ENCODE results near the gene MCRIP1. TPM values are rescaled to one million over a fixed set of nuclear protein-coding genes. Genes with fewer than 3 reads are reported as not detected.
A peak's percentile ranks its signal among the peaks of the same experiment; 100 is the strongest.

The MCRIP1 gene
- total and polyA plus RNA-seq, 2 of the 13 experiments (the other 11 are each of a cell fraction or from before 2014, with no cell fraction given), result 79.7 to 84.9 TPM

DNA sequence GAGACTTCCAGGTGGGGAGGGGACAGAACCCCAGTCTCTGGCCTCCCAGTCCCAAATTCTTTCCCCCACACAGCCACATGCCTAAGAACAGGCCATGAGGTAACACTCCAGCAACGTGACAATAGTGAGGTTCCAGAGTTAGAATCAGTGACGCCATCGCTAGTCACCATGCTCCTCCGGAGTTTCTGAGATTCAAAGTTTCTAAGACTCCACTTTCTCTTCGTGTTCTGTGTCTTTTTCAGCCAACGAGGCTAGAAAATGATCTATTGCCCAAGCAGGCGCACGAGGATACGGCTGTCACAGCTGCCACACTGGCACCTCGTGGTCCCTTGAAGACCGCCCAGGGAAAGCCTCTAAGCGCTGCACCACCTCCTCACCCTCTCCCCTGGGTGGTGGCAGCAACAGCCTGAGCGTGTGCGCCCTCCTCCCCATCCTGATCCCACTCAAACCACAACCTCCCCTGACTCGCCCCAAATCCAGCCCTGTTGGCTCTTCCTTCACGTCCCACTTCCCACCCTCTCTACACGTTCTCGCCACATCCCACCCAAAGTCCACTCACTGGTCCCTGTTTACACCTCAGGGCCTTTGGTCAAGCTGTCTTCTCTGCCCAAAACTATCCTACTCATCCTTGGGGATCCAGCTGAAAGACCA, 1.0 kb downstream of the MCRIP1 start (continued):
- TF ChIP-seq MBD4 (IDR thresholded peaks at IDR 0.05; ENCODE audit: borderline replicate concordance, low read length) (no peak), CBX2 (IDR thresholded peaks at IDR 0.05; ENCODE audit: low read depth, low read length) (no peak), CBX2 (CRISPR knock-in tag; IDR thresholded peaks at IDR 0.05; ENCODE audit: low read depth) (no peak), ZNF292 (CRISPR knock-in tag; IDR thresholded peaks at IDR 0.05; ENCODE audit: borderline replicate concordance, low read depth) (0 out of 2 replicates have a peak, but pooled peaks have one; percentile 17), IRF2 (CRISPR knock-in tag; IDR thresholded peaks at IDR 0.05) (no peak), ZNF569 (CRISPR knock-in tag; IDR thresholded peaks at IDR 0.05; ENCODE audit: borderline replicate concordance) (no peak), POLR2AphosphoS5 (IDR thresholded peaks at IDR 0.05; ENCODE audit: low read depth, low read length) (no peak), EEA1 (CRISPR knock-in tag; IDR thresholded peaks at IDR 0.05; ENCODE audit: borderline replicate concordance) (no peak), ZNF546 (CRISPR knock-in tag; conservative IDR thresholded peaks at IDR 0.05) (no peak), MTF2 (CRISPR knock-in tag; IDR thresholded peaks at IDR 0.05; ENCODE audit: borderline replicate concordance) (no peak), HIVEP1 (CRISPR knock-in tag; IDR thresholded peaks at IDR 0.05) (no peak), ZNF10 (CRISPR knock-in tag; IDR thresholded peaks at IDR 0.05; ENCODE audit: borderline replicate concordance, low read depth) (0 out of 2 replicates have a peak, but pooled peaks have one; percentile 62), ZNF34 (CRISPR knock-in tag; IDR thresholded peaks at IDR 0.05; ENCODE audit: borderline replicate concordance) (no peak), HMGA1 (CRISPR knock-in tag; conservative IDR thresholded peaks at IDR 0.05) (no peak), CC2D1A (CRISPR knock-in tag; IDR thresholded peaks at IDR 0.05) (no peak), PHF21A (CRISPR knock-in tag; IDR thresholded peaks at IDR 0.05) (no peak), HNRNPK (IDR thresholded peaks at IDR 0.05; ENCODE audit: low read depth, low read length, poor library complexity, severe bottlenecking) (no peak), IKZF1 (IDR thresholded peaks at IDR 0.05) (no peak), SETDB1 (CRISPR knock-in tag; IDR thresholded peaks at IDR 0.05; ENCODE audit: borderline replicate concordance) (no peak), FOXK2 (IDR thresholded peaks at IDR 0.05) (0 out of 2 replicates have a peak, but pooled peaks have one; percentile 16), ZZZ3 (CRISPR knock-in tag; IDR thresholded peaks at IDR 0.05; ENCODE audit: borderline replicate concordance) (0 out of 2 replicates have a peak, but pooled peaks have one; percentile 30), PCBP2 (optimal IDR thresholded peaks at IDR 0.05; ENCODE audit: low read depth, low read length, poor library complexity, severe bottlenecking) (peak; percentile 55), HDAC1 (CRISPR knock-in tag; IDR thresholded peaks at IDR 0.05) (peak; percentile 51; the same call in 1 of the 2 replicates), HNF4G (IDR thresholded peaks at IDR 0.05; ENCODE audit: borderline replicate concordance, low read depth, low read length) (no peak), HNF4G (CRISPR knock-in tag; IDR thresholded peaks at IDR 0.05; ENCODE audit: borderline replicate concordance, low read depth) (no peak), THAP11 (CRISPR knock-in tag; IDR thresholded peaks at IDR 0.05) (no peak), ZNF274 (CRISPR knock-in tag; IDR thresholded peaks at IDR 0.05) (no peak), ZNF883 (CRISPR knock-in tag; IDR thresholded peaks at IDR 0.05; ENCODE audit: not compliant biosample characterization) (peak; percentile 83), ZNF878 (CRISPR knock-in tag; IDR thresholded peaks at IDR 0.05) (no peak)
- TF ChIP-seq, protein P1, sequence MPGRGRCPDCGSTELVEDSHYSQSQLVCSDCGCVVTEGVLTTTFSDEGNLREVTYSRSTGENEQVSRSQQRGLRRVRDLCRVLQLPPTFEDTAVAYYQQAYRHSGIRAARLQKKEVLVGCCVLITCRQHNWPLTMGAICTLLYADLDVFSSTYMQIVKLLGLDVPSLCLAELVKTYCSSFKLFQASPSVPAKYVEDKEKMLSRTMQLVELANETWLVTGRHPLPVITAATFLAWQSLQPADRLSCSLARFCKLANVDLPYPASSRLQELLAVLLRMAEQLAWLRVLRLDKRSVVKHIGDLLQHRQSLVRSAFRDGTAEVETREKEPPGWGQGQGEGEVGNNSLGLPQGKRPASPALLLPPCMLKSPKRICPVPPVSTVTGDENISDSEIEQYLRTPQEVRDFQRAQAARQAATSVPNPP (CRISPR knock-in tag; IDR thresholded peaks at IDR 0.05), result no peak
- TF ChIP-seq, protein P2, sequence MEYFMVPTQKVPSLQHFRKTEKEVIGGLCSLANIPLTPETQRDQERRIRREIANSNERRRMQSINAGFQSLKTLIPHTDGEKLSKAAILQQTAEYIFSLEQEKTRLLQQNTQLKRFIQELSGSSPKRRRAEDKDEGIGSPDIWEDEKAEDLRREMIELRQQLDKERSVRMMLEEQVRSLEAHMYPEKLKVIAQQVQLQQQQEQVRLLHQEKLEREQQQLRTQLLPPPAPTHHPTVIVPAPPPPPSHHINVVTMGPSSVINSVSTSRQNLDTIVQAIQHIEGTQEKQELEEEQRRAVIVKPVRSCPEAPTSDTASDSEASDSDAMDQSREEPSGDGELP (IDR thresholded peaks at IDR 0.05; ENCODE audit: borderline replicate concordance, low read depth), result no peak
